Adrenal gland (tissue), 19 donors: ENCODE results near the gene POLR2B. TPM values are rescaled to one million over a fixed set of nuclear protein-coding genes. Genes with fewer than 3 reads are reported as not detected.
A peak's percentile ranks its signal among the peaks of the same experiment; 100 is the strongest.

Experiments used
- DNase-seq, 7 donors: peaks; one replicate each; pipeline ENCODE4 v3.0.0-alpha.2; 2019 to 2020
- H3K27ac ChIP-seq, 5 donors: fragments of 200-600 bp; sonication (generic) in 4 of 5; 1 replicate in 3 of 5; 2 replicates in 2 of 5; pipeline versions ENCODE4 v1.5.1 to v1.8.0; 2016 to 2020; ENCODE audit warnings: mild to moderate bottlenecking in 1 of 5
- H3K27me3 ChIP-seq: fragments of 200-600 bp; 2 replicates; pipeline ENCODE4 v1.8.0; 2021
- H3K36me3 ChIP-seq, 2 donors: fragments of 200-600 bp; replicated peaks in 1 of 2; 1 replicate in 1 of 2; 2 replicates in 1 of 2; pipeline versions ENCODE4 v1.5.1 to v1.8.0; 2018 to 2022
- H3K4me1 ChIP-seq, 2 donors: fragments of 200-600 bp; replicated peaks in 1 of 2; 1 replicate in 1 of 2; 2 replicates in 1 of 2; pipeline versions ENCODE4 v1.5.1 to v1.8.0; 2018 to 2021
- H3K4me3 ChIP-seq, 4 donors: fragments of 200-600 bp; sonication (generic) in 3 of 4; one replicate each; pipeline ENCODE4 v1.5.1; 2016 to 2018
- H3K9me3 ChIP-seq, 3 donors: fragments of 200-600 bp; sonication (generic) in 1 of 3; replicated peaks in 1 of 3; 1 replicate in 2 of 3; 2 replicates in 1 of 3; pipeline versions ENCODE4 v1.5.1 to v1.8.0; 2016 to 2021
- CTCF ChIP-seq, 6 experiments: fragments of 450-650 bp in 4 of 6; fragments of 200-600 bp in 2 of 6; sonication (generic) in 1 of 6; IDR thresholded peaks; 1 replicate in 5 of 6; 2 replicates in 1 of 6; pipeline versions ENCODE4 v1.5.1 to v1.8.0; 2016 to 2021; ENCODE audit warnings: antibody characterized with exemption in 6 of 6, mild to moderate bottlenecking in 2 of 6, moderate library complexity in 1 of 6
- POLR2A ChIP-seq, 2 donors: fragments of 450-650 bp; IDR thresholded peaks; one replicate each; pipeline ENCODE4 v1.6.1; 2017; ENCODE audit warnings: antibody characterized with exemption in 2 of 2, mild to moderate bottlenecking in 2 of 2, moderate library complexity in 1 of 2
- WGBS, 4 donors: extraction: QIAGEN DNeasy Blood & Tissue Kit in 2 of 4; methylation state at CpG; one replicate each; pipeline versions ENCODE4 v1.1.5 to v1.1.7; 2013 to 2017; 5-methylcytosine and 5-hydroxymethylcytosine counted together
- intact Hi-C, 2 donors: fragments of 100-400 bp; cut with DNase I; formaldehyde crosslinking; loops; one replicate each; pipeline versions ENCODE4 v1.14.1 to v1.15.0; 2022 to 2023
- long read RNA-seq, 10 donors: library from polyadenylated mRNA in 3 of 10; unstranded in 2 of 10; stranded (forward) in 1 of 10; transcript quantifications; one replicate each; pipeline ENCODE4 v2.0.0 and lab custom pipeline, GENCODE V29; 2021 to 2026
- polyA plus RNA-seq, 3 donors: library from polyadenylated mRNA; stranded (reverse); fragments of 200-250 nt in 2 of 3; fragments of 350-450 nt in 1 of 3; fragmentation: Illumina TruSeq in 1 of 3; extraction: RNeasy Lipid Tissue Mini Kit (QIAGEN cat#74804) in 1 of 3; gene quantifications; one replicate each; pipeline ENCODE4 v1.2.3, GENCODE V29; 2013 to 2014
- total RNA-seq, 9 donors: library from RNA; depleted of rRNA in 4 of 9; stranded (reverse); fragments of >200 nt in 4 of 9; fragments of 120-200 nt in 1 of 9; fragmentation: NEBNext Ultra II Directional in 1 of 9; extraction: Animal tissue kit (Norgen Biotek cat#: 25700) in 1 of 9; gene quantifications; one replicate each; pipeline versions ENCODE4 v1.1.0 to v1.2.4, GENCODE V29; 2013 to 2023
- donor health status: healthy with polysubstance abuse.
- donor health status: Bipolar disorder and iron deficiency.
- donor health status: DM: yes; HTN: yes; CAD: no.
- donor health status: DM: no; HTN: no; CAD: no.
- donor health status: DM: no; HTN: no; CAD: no.
- donor health status: DM: yes; HTN: yes; CAD: no.

POLR2B gene
- total RNA-seq (100 to 1,000 TPM in 1 of 9 donors, 10 to 100 TPM in 8; 49.1 to 126 (median 77.6) TPM), polyA plus RNA-seq (100 to 1,000 TPM in 1 of 3 donors, 10 to 100 TPM in 2; 21.2 to 114 (median 31.8) TPM)
- long read RNA-seq, donor 1, transcript POLR2B-201 (25 exons, 3,748 nt), result major isoform, 8 of 14 reads
- long read RNA-seq, donor 1, partial matches to known transcripts, result 5 of 14 reads
- long read RNA-seq, donor 1, other reads (novel, unspliced or antisense), result 0 of 14 reads
- long read RNA-seq, donor 2, transcript POLR2B-201 (25 exons, 3,748 nt), result major isoform, 7 of 355 reads
- long read RNA-seq, donor 2, partial matches to known transcripts, result 179 of 355 reads
- long read RNA-seq, donor 2, other reads (novel, unspliced or antisense), result 168 of 355 reads
- long read RNA-seq, donor 3, transcript POLR2B-201 (25 exons, 3,748 nt), result major isoform, 10 of 210 reads
- long read RNA-seq, donor 3, partial matches to known transcripts, result 199 of 210 reads
- long read RNA-seq, donor 3, other reads (novel, unspliced or antisense), result 0 of 210 reads
- long read RNA-seq, donor 4, transcript POLR2B-201 (25 exons, 3,748 nt), result major isoform, 7 of 26 reads
- long read RNA-seq, donor 4, partial matches to known transcripts, result 16 of 26 reads
- long read RNA-seq, donor 4, other reads (novel, unspliced or antisense), result 3 of 26 reads
- long read RNA-seq, donor 5, transcript POLR2B-201 (25 exons, 3,748 nt), result major isoform, 102 of 116 reads
- long read RNA-seq, donor 5, partial matches to known transcripts, result 4 of 116 reads
- long read RNA-seq, donor 5, other reads (novel, unspliced or antisense), result 8 of 116 reads
- long read RNA-seq, donor 6, transcript POLR2B-201 (25 exons, 3,748 nt), result major isoform, 7 of 25 reads
- long read RNA-seq, donor 6, partial matches to known transcripts, result 16 of 25 reads
- long read RNA-seq, donor 6, other reads (novel, unspliced or antisense), result 1 of 25 reads
- long read RNA-seq, donor 7, partial matches to known transcripts, result 186 of 198 reads
- long read RNA-seq, donor 7, other reads (novel, unspliced or antisense), result 11 of 198 reads
- long read RNA-seq, donor 8, transcript POLR2B-201 (25 exons, 3,748 nt), result major isoform, 12 of 19 reads
- long read RNA-seq, donor 8, partial matches to known transcripts, result 7 of 19 reads
- long read RNA-seq, donor 8, other reads (novel, unspliced or antisense), result 0 of 19 reads
- long read RNA-seq, donor 9, transcript POLR2B-201 (25 exons, 3,748 nt), result major isoform, 6 of 17 reads
- long read RNA-seq, donor 9, partial matches to known transcripts, result 11 of 17 reads
- long read RNA-seq, donor 9, other reads (novel, unspliced or antisense), result 0 of 17 reads
- long read RNA-seq, donor 10, partial matches to known transcripts, result 355 of 398 reads
- long read RNA-seq, donor 10, other reads (novel, unspliced or antisense), result 39 of 398 reads

- Histone ChIP-seq H3K36me3 (peaks cover 0 to under 1% of the 10 kb centered on the region in 2 donors), H3K27me3 (no peaks in the 10 kb centered on the region), H3K27ac (peak within 1 kb of the TSS; percentile 75 to 96 (median 88)), H3K4me3 (peak within 1 kb of the TSS; percentile 88 to 94 (median 88)), H3K9me3 (no peaks in the 10 kb centered on the region), H3K4me1 (peaks cover 30 to 54% of the 10 kb centered on the region in 2 donors)
- DNase-seq, result peak; percentile 94 to 98 (median 96)
- 0 to 1% (median 0%) methylated on average over 30 to 37 of the region's 37 CpGs for WGBS, 4 donors
- intact Hi-C loops, result loop anchor here (5.0 kb wide), 3 partner anchors 57 to 72 kb away; partner anchors contain the start of gene REST (in 1 of the 2)
- TF ChIP-seq POLR2A (IDR thresholded peaks at IDR 0.05) (peak; percentile 28 to 91), CTCF (IDR thresholded peaks at IDR 0.05) (no peak)
Observed at GRCh38 chr4:56978750-56979303, at the start of gene POLR2B. Gene POLR2B, plus strand, starts transcription at chr4:56978896. Its CDS starts 90 bp downstream, at chr4:56978986.

GRCh38 chr4:56930638-56931037 is 48.1 kb upstream of the POLR2B start:
- H3K36me3 ChIP-seq, result peaks cover 0 to 24% of the 10 kb centered on the region in 2 donors
- no peaks in the 10 kb centered on the region for H3K27me3 ChIP-seq
- WGBS, 4 donors, result 91 to 96% (median 94%) methylated on average over 5 to 7 of the region's 7 CpGs
- no peaks in the 10 kb centered on the region for H3K4me1 ChIP-seq
- H3K4me3 ChIP-seq, result no peak overlapping the region
- no peak for DNase-seq
- intact Hi-C loops, result no loop called here
- TF ChIP-seq CTCF (IDR thresholded peaks at IDR 0.05) (no peak), POLR2A (IDR thresholded peaks at IDR 0.05) (no peak)
- no peak overlapping the region for H3K27ac ChIP-seq
- H3K9me3 ChIP-seq, result no peaks in the 10 kb centered on the region

- Histone ChIP-seq H3K9me3 (no peaks in the 10 kb centered on the region), H3K36me3 (peaks cover 0 to 24% of the 10 kb centered on the region in 2 donors), H3K4me1 (no peaks in the 10 kb centered on the region), H3K27me3 (no peaks in the 10 kb centered on the region), H3K4me3 (no peak overlapping the region), H3K27ac (no peak overlapping the region)
- intact Hi-C loops, result no loop called here
- no peak for DNase-seq
- no peak for TF ChIP-seq CTCF (IDR thresholded peaks at IDR 0.05)
- TF ChIP-seq POLR2A (IDR thresholded peaks at IDR 0.05), result no peak
- WGBS, 4 donors, result 80 to 92% (median 84%) methylated on average over 4 of the region's 4 CpGs
Observed at GRCh38 chr4:56931924-56932323, 46.8 kb upstream of the POLR2B start.
